Vagina (tissue), 2 donors: ENCODE data around the gene ZSWIM7.

Source experiments
- CTCF ChIP-seq, 3 experiments: fragments of 450-650 bp in 2 of 3; fragments of 200-600 bp in 1 of 3; sonication (generic) in 1 of 3; IDR thresholded peaks; one replicate each; pipeline ENCODE4 v1.5.1; 2017 to 2019; ENCODE audit warnings: antibody characterized with exemption in 3 of 3, mild to moderate bottlenecking in 2 of 3, moderate library complexity in 2 of 3
- POLR2AphosphoS5 ChIP-seq, 2 donors: sonication (generic); formaldehyde crosslinking; IDR thresholded peaks; one replicate each; pipeline ENCODE4 v1.9.0; 2017; ENCODE audit warnings: antibody characterized with exemption in 2 of 2, mild to moderate bottlenecking in 2 of 2, low read depth in 1 of 2; ENCODE audit not compliant: insufficient read depth in 1 of 2

GRCh38 chr17:15929941-15930340 lies 69.6 kb downstream of the ZSWIM7 start:
- TF ChIP-seq POLR2AphosphoS5 (IDR thresholded peaks at IDR 0.05; ENCODE audit: insufficient read depth in 1 of 2, low read depth in 1 of 2) = no peak
- TF ChIP-seq CTCF (IDR thresholded peaks at IDR 0.05) = no peak
